K562 (cell line): ENCODE data around the gene ENDOV. TPM values are rescaled to one million over a fixed set of nuclear protein-coding genes. Genes with fewer than 3 reads are reported as not detected.

Source experiments
- CBX3 ChIP-seq, 2 experiments: IDR thresholded peaks; 1 replicate in 1 of 2; 2 replicates in 1 of 2; pipeline ENCODE4 v1.6.1; 2012; ENCODE audit warnings: inconsistent platforms in 2 of 2, low read length in 2 of 2, borderline replicate concordance in 1 of 2, control low read depth in 1 of 2
- ERF ChIP-seq: fragments of 450-650 bp; formaldehyde crosslinking; IDR thresholded peaks from 2 replicates; pipeline ENCODE4 v1.4.0; 2020; ENCODE audit warnings: mild to moderate bottlenecking, mixed read lengths
- GTF2E2 ChIP-seq: fragments of 200-800 bp; sonication (Bioruptor generic); IDR thresholded peaks from 2 replicates; pipeline ENCODE4 v1.6.1; 2016; ENCODE audit warnings: missing genetic modification characterization, missing compliant biosample characterization
- HIVEP1 ChIP-seq: fragments of 250-450 bp; sonication (Bioruptor Pico); IDR thresholded peaks from 2 replicates; pipeline ENCODE4 v1.4.0; 2020; ENCODE audit warnings: mild to moderate bottlenecking
- HNRNPL ChIP-seq: fragments of 200-400 bp; formaldehyde crosslinking; IDR thresholded peaks from 2 replicates; pipeline ENCODE4 v1.6.1; 2017; ENCODE audit warnings: low read depth, mild to moderate bottlenecking, low read length
- MYBL2 ChIP-seq, 2 experiments: fragments of 450-650 bp in 1 of 2; sonication (generic) in 1 of 2; formaldehyde crosslinking in 1 of 2; IDR thresholded peaks; 2 replicates each; pipeline versions ENCODE4 v1.6.1 to v1.8.1; 2017 to 2022; ENCODE audit warnings: borderline replicate concordance in 1 of 2, inconsistent platforms in 1 of 2, low read depth in 1 of 2, mild to moderate bottlenecking in 1 of 2, missing genetic modification reagents in 1 of 2, moderate library complexity in 1 of 2
- POLR3A ChIP-seq: IDR thresholded peaks from 2 replicates; pipeline ENCODE4 v1.6.1; 2011; ENCODE audit warnings: borderline replicate concordance, mild to moderate bottlenecking, moderate library complexity; ENCODE audit not compliant: insufficient read length, insufficient read depth; ENCODE audit errors: extremely low read depth
- PYGO2 ChIP-seq: fragments of 450-650 bp; IDR thresholded peaks from 2 replicates; pipeline ENCODE4 v1.6.1; 2016; ENCODE audit warnings: mild to moderate bottlenecking, missing genetic modification characterization, moderate library complexity, missing compliant biosample characterization
- RBM25 ChIP-seq: fragments of 200-400 bp; formaldehyde crosslinking; IDR thresholded peaks from 2 replicates; pipeline ENCODE4 v1.6.1; 2018; ENCODE audit warnings: low read length, low read depth, moderate library complexity; ENCODE audit not compliant: severe bottlenecking
- SMAD4 ChIP-seq: fragments of 250-450 bp; sonication (Bioruptor Pico); conservative IDR thresholded peaks from 2 replicates; pipeline ENCODE4 v1.8.0; 2021; ENCODE audit warnings: inconsistent platforms, mild to moderate bottlenecking, moderate library complexity
- TRIM28 ChIP-seq: fragments of 450-650 bp; IDR thresholded peaks from 2 replicates; pipeline ENCODE4 v1.6.1; 2017
- ZBTB1 ChIP-seq: sonication (generic); formaldehyde crosslinking; IDR thresholded peaks from 2 replicates; pipeline ENCODE4 v1.8.1; 2023; ENCODE audit warnings: missing genetic modification reagents, low read depth, mild to moderate bottlenecking, borderline replicate concordance
- ZFX ChIP-seq: sonication (generic); formaldehyde crosslinking; IDR thresholded peaks from 2 replicates; pipeline ENCODE4 v1.8.0; 2022; ENCODE audit warnings: mild to moderate bottlenecking, missing genetic modification reagents, moderate library complexity
- ZNF143 ChIP-seq: sonication (generic); formaldehyde crosslinking; IDR thresholded peaks from 2 replicates; pipeline ENCODE4 v1.9.0; 2022; ENCODE audit warnings: mild to moderate bottlenecking, missing genetic modification reagents
- ZNF436 ChIP-seq: fragments of 250-450, 450-650 bp; sonication (Bioruptor Pico); formaldehyde crosslinking; IDR thresholded peaks from 2 replicates; pipeline ENCODE4 v1.7.0; 2020; ENCODE audit warnings: mild to moderate bottlenecking
- ZNF764 ChIP-seq: fragments of 250-450 bp; sonication (Bioruptor Pico); IDR thresholded peaks from 2 replicates; pipeline ENCODE4 v1.4.0; 2020; ENCODE audit warnings: low read depth, mild to moderate bottlenecking, moderate library complexity
- polyA plus RNA-seq, 8 experiments: library from polyadenylated mRNA; depleted of rRNA in 4 of 8; stranded (reverse) in 5 of 8; unstranded in 3 of 8; fragments of >200 nt; fragmentation: Nextera tagmentation in 2 of 8; fragmentation: Illumina TruSeq in 1 of 8; extraction: Ambion mirVana in 2 of 8; extraction: Trizol in 1 of 8; gene quantifications; 2 replicates each; pipeline versions ENCODE4 v1.2.1 to v1.2.3, GENCODE V29; 2011 to 2014; ENCODE audit warnings: inconsistent platforms in 1 of 8, missing spikeins in 1 of 8
- total RNA-seq, 7 experiments: library from RNA; depleted of rRNA in 6 of 7; stranded (reverse); fragments of >200 nt in 6 of 7; fragmentation: Illumina TruSeq in 2 of 7; extraction: Trizol in 2 of 7; gene quantifications; 2 replicates each; pipeline versions ENCODE4 v1.2.1 to v1.2.3, GENCODE V29; 2011 to 2021; ENCODE audit warnings: low replicate concordance in 1 of 7
- TF ChIP-seq, protein P1 (sequence below): sonication (generic); formaldehyde crosslinking; IDR thresholded peaks from 2 replicates; pipeline ENCODE4 v1.8.0; 2022; ENCODE audit warnings: mild to moderate bottlenecking, missing genetic modification reagents
- TF ChIP-seq, protein P2 (sequence below): fragments of 250-450 bp; sonication (Bioruptor Pico); IDR thresholded peaks from 2 replicates; pipeline ENCODE4 v1.9.0; 2021; ENCODE audit warnings: mild to moderate bottlenecking
- TF ChIP-seq, protein P3 (sequence below): fragments of 450-650 bp; IDR thresholded peaks from 2 replicates; pipeline ENCODE4 v1.6.1; 2017; ENCODE audit warnings: antibody characterized with exemption, mild to moderate bottlenecking
- TF ChIP-seq, protein P4 (sequence below): fragments of 250-450 bp; sonication (Bioruptor Pico); IDR thresholded peaks from 2 replicates; pipeline ENCODE4 v1.8.0; 2022; ENCODE audit warnings: inconsistent platforms, mild to moderate bottlenecking, moderate library complexity, borderline replicate concordance

ENDOV gene
- total and polyA plus RNA-seq, 9 of the 15 experiments (the other 6 are each of a cell fraction or from before 2014, with no cell fraction given), result 1.2 to 8.2 (median 3.7) TPM

DNA sequence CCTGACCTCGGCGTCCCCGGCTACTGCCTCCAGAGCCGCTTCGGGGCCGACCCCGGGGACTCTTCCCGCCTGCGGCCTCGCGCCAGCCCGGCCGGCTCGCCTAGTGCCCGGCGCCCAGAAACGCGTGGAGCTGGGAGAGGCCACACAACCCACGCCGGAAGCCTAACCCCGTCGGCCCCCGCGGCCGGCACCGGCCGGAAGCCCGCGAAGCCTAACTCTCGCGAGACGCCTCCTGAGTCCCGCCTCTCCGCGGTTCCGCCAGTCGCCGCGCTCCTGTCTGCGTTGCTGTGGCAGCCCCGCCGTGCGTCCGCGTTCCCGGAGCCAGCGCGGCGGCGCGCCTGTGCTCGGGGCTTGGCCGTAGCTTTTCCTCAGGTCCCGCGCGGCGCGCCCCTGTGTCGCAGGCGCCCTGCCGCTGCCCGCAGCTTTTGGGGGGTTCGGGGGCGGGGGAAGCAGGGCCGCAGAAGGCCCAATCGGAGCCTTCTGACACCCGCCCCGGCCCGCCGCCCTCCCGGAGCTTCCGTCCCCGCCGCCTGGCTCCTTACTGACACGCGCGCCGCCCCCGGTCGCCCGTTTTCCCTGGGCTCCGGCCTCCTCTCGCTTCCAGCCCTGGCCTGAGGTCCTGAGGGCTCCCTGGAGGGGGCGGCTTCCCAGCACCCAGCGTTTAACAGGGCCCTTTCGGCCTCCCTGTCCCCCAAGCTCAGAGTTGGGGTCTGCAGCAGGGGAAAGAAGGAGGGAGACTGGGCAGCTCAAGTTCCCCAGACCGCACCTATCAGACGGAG lies 39.8 kb downstream of the ENDOV start (continued):
- TF ChIP-seq ZNF143 (CRISPR knock-in tag) (peak; percentile 61), HNRNPL (0 out of 2 replicates have a peak, but pooled peaks have one; percentile 68), HIVEP1 (no peak), SMAD4 (peak; percentile 44), PYGO2 (tag) (no peak), ZNF764 (CRISPR knock-in tag) (no peak), ERF (CRISPR knock-in tag) (0 out of 2 replicates have a peak, but pooled peaks have one; percentile 79), RBM25 (peak; percentile 100), ZNF436 (CRISPR knock-in tag) (peak; percentile 90), ZBTB1 (CRISPR knock-in tag) (0 out of 2 replicates have a peak, but pooled peaks have one; percentile 32), TRIM28 (0 out of 2 replicates have a peak, but pooled peaks have one; percentile 52), MYBL2 (IDR thresholded peaks at IDR 0.05; ENCODE audit: low read depth) (no peak), MYBL2 (CRISPR knock-in tag; IDR thresholded peaks at IDR 0.05; ENCODE audit: borderline replicate concordance) (no peak), CBX3 (IDR thresholded peaks at IDR 0.05; ENCODE audit: borderline replicate concordance in 1 of 2, low read length in 2 of 2) (peak in 1 of 2 experiments; percentile 63; a peak in 1 of 3 replicates), POLR3A (no peak), GTF2E2 (tag) (peak; percentile 95), ZFX (CRISPR knock-in tag) (peak; percentile 98)
- TF ChIP-seq, protein P1, sequence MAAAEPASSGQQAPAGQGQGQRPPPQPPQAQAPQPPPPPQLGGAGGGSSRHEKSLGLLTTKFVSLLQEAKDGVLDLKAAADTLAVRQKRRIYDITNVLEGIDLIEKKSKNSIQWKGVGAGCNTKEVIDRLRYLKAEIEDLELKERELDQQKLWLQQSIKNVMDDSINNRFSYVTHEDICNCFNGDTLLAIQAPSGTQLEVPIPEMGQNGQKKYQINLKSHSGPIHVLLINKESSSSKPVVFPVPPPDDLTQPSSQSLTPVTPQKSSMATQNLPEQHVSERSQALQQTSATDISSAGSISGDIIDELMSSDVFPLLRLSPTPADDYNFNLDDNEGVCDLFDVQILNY (CRISPR knock-in tag), result peak; percentile 87; the same call in 1 of the 2 replicates
- TF ChIP-seq, protein P2, sequence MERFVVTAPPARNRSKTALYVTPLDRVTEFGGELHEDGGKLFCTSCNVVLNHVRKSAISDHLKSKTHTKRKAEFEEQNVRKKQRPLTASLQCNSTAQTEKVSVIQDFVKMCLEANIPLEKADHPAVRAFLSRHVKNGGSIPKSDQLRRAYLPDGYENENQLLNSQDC (CRISPR knock-in tag), result peak; percentile 5; the same call in 1 of the 2 replicates
- TF ChIP-seq, protein P3, sequence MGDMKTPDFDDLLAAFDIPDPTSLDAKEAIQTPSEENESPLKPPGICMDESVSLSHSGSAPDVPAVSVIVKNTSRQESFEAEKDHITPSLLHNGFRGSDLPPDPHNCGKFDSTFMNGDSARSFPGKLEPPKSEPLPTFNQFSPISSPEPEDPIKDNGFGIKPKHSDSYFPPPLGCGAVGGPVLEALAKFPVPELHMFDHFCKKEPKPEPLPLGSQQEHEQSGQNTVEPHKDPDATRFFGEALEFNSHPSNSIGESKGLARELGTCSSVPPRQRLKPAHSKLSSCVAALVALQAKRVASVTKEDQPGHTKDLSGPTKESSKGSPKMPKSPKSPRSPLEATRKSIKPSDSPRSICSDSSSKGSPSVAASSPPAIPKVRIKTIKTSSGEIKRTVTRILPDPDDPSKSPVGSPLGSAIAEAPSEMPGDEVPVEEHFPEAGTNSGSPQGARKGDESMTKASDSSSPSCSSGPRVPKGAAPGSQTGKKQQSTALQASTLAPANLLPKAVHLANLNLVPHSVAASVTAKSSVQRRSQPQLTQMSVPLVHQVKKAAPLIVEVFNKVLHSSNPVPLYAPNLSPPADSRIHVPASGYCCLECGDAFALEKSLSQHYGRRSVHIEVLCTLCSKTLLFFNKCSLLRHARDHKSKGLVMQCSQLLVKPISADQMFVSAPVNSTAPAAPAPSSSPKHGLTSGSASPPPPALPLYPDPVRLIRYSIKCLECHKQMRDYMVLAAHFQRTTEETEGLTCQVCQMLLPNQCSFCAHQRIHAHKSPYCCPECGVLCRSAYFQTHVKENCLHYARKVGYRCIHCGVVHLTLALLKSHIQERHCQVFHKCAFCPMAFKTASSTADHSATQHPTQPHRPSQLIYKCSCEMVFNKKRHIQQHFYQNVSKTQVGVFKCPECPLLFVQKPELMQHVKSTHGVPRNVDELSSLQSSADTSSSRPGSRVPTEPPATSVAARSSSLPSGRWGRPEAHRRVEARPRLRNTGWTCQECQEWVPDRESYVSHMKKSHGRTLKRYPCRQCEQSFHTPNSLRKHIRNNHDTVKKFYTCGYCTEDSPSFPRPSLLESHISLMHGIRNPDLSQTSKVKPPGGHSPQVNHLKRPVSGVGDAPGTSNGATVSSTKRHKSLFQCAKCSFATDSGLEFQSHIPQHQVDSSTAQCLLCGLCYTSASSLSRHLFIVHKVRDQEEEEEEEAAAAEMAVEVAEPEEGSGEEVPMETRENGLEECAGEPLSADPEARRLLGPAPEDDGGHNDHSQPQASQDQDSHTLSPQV, result peak; percentile 93
- TF ChIP-seq, protein P4, sequence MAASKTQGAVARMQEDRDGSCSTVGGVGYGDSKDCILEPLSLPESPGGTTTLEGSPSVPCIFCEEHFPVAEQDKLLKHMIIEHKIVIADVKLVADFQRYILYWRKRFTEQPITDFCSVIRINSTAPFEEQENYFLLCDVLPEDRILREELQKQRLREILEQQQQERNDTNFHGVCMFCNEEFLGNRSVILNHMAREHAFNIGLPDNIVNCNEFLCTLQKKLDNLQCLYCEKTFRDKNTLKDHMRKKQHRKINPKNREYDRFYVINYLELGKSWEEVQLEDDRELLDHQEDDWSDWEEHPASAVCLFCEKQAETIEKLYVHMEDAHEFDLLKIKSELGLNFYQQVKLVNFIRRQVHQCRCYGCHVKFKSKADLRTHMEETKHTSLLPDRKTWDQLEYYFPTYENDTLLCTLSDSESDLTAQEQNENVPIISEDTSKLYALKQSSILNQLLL (CRISPR knock-in tag), result no peak
